ENCODE results near the gene PCED1B.

Gene PCED1B

DNA sequence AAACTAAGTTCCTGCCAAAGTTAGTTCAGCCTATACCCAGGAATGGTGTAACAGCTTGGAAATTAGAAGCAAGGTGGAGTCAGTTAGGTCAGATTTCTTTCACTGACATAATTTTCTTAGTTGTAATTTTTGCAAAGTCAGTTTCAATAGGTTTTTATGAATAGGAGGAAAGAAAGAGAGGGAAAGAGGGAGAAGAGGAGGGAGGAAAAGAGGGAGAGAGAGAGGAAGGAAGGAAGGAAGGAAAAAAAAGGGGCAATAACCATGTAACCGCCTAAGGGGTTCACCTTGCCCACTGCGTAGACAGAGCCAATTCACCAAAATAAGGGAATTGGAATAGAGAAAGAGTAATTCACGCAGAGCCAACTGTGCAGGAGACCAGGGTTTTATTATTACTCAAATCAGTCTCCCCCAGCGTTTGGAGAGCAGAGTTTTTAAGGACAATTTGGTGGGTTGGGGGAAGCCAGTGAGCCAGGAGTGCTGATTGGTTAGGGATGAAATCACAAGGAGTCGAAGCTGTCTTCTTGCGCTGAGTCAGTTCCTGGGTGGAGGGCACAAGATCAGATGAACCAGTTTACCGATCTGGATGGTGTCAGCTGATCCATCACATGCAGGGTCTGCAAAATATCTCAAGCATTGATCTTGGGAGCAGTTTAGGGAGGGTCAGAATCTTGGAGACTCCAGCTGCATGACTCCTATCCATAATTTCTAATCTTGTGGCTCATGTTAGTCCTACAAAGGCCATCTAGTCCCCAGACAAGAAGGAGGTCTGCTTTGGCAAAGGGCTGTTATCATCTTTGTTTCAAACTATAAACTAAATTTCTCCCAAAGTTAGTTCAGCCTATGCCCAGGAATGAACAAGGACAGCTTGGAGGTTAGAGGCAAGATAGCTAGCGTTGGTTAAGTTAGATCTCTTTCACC, 126.4 kb downstream of the PCED1B start:
- CTCF ChIA-PET: no interaction called here
- no peaks in the 10 kb centered on the region for H3K36me3 ChIP-seq (ENCODE audit: control insufficient read depth in 2 of 2, insufficient read depth in 1 of 2, low read length in 2 of 2)
- H3K4me1 ChIP-seq (ENCODE audit: control insufficient read depth, insufficient read depth, low read length): no peaks in the 10 kb centered on the region
- POLR2A ChIA-PET: no interaction called here
- no peak for TF ChIP-seq ZNF174 (tag by site-specific recombination; IDR thresholded peaks at IDR 0.05)
- TF ChIP-seq ZNF530 (tag by site-specific recombination; IDR thresholded peaks at IDR 0.05; ENCODE audit: low read depth): no peak
- no peak for TF ChIP-seq ZNF701 (tag by site-specific recombination; IDR thresholded peaks at IDR 0.05)
- no peak for TF ChIP-seq TRIM28 (IDR thresholded peaks at IDR 0.05; ENCODE audit: borderline replicate concordance, low read length)
- TF ChIP-seq, protein P1, sequence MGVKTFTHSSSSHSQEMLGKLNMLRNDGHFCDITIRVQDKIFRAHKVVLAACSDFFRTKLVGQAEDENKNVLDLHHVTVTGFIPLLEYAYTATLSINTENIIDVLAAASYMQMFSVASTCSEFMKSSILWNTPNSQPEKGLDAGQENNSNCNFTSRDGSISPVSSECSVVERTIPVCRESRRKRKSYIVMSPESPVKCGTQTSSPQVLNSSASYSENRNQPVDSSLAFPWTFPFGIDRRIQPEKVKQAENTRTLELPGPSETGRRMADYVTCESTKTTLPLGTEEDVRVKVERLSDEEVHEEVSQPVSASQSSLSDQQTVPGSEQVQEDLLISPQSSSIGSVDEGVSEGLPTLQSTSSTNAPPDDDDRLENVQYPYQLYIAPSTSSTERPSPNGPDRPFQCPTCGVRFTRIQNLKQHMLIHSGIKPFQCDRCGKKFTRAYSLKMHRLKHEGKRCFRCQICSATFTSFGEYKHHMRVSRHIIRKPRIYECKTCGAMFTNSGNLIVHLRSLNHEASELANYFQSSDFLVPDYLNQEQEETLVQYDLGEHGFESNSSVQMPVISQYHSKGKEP (tag by site-specific recombination; IDR thresholded peaks at IDR 0.05): no peak
- TF ChIP-seq, protein P2, sequence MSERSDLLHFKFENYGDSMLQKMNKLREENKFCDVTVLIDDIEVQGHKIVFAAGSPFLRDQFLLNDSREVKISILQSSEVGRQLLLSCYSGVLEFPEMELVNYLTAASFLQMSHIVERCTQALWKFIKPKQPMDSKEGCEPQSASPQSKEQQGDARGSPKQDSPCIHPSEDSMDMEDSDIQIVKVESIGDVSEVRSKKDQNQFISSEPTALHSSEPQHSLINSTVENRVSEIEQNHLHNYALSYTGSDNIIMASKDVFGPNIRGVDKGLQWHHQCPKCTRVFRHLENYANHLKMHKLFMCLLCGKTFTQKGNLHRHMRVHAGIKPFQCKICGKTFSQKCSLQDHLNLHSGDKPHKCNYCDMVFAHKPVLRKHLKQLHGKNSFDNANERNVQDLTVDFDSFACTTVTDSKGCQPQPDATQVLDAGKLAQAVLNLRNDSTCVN (tag by site-specific recombination; optimal IDR thresholded peaks at IDR 0.05): no peak
- TF ChIP-seq MYNN (tag by site-specific recombination; IDR thresholded peaks at IDR 0.05; ENCODE audit: borderline replicate concordance): no peak
- TF ChIP-seq, protein P3, sequence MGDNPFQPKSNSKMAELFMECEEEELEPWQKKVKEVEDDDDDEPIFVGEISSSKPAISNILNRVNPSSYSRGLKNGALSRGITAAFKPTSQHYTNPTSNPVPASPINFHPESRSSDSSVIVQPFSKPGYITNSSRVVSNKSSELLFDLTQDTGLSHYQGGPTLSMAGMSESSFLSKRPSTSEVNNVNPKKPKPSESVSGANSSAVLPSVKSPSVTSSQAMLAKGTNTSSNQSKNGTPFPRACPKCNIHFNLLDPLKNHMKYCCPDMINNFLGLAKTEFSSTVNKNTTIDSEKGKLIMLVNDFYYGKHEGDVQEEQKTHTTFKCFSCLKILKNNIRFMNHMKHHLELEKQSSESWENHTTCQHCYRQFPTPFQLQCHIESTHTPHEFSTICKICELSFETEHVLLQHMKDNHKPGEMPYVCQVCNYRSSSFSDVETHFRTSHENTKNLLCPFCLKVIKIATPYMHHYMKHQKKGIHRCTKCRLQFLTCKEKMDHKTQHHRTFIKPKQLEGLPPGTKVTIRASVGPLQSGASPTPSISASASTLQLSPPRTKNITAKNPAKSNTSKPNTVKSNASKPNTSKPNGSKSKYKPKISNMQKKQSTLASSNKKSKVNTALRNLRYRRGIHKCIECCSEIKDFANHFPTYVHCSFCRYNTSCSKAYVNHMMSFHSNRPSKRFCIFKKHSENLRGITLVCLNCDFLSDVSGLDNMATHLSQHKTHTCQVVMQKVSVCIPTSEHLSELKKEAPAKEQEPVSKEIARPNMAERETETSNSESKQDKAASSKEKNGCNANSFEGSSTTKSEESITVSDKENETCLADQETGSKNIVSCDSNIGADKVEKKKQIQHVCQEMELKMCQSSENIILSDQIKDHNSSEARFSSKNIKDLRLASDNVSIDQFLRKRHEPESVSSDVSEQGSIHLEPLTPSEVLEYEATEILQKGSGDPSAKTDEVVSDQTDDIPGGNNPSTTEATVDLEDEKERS (tag by site-specific recombination; IDR thresholded peaks at IDR 0.05): no peak
- no peak for TF ChIP-seq ZNF654 (tag by site-specific recombination; IDR thresholded peaks at IDR 0.05; ENCODE audit: low read depth)
- TF ChIP-seq SP3 (tag by site-specific recombination; IDR thresholded peaks at IDR 0.05): no peak
- TF ChIP-seq, protein P4, sequence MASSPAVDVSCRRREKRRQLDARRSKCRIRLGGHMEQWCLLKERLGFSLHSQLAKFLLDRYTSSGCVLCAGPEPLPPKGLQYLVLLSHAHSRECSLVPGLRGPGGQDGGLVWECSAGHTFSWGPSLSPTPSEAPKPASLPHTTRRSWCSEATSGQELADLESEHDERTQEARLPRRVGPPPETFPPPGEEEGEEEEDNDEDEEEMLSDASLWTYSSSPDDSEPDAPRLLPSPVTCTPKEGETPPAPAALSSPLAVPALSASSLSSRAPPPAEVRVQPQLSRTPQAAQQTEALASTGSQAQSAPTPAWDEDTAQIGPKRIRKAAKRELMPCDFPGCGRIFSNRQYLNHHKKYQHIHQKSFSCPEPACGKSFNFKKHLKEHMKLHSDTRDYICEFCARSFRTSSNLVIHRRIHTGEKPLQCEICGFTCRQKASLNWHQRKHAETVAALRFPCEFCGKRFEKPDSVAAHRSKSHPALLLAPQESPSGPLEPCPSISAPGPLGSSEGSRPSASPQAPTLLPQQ (tag by site-specific recombination; IDR thresholded peaks at IDR 0.05): no peak
- no peak for TF ChIP-seq ZNF621 (tag by site-specific recombination; IDR thresholded peaks at IDR 0.05)
- no peak for TF ChIP-seq ZNF747 (tag by site-specific recombination; IDR thresholded peaks at IDR 0.05)
- no peak for TF ChIP-seq ZNF274 (IDR thresholded peaks at IDR 0.05; ENCODE audit: low read length)
- no peak for TF ChIP-seq ZNF274 (tag by site-specific recombination; IDR thresholded peaks at IDR 0.05; ENCODE audit: borderline replicate concordance)
- TF ChIP-seq ZNF394 (tag by site-specific recombination; IDR thresholded peaks at IDR 0.05; ENCODE audit: borderline replicate concordance): no peak
- no peak for TF ChIP-seq ZBTB1 (tag by site-specific recombination; IDR thresholded peaks at IDR 0.05)
- no peak for TF ChIP-seq MEIS1 (CRISPR knock-in tag; IDR thresholded peaks at IDR 0.05; ENCODE audit: borderline replicate concordance)
- H3K4me3 ChIP-seq (ENCODE audit: low read depth, low read length): no peak overlapping the region
- no peaks in the 10 kb centered on the region for H3K9me3 ChIP-seq (ENCODE audit: control insufficient read depth, insufficient read depth, low read depth, low read length)
- H3K27ac ChIP-seq (ENCODE audit: extremely low read depth, low read depth, low read length): no peak overlapping the region

All from HEK293 (cell line).